HCT116 (cell line): ENCODE measurements around the gene SNTG2.

Experiments
- CTCF ChIP-seq, 3 experiments: fragments of 200-600 bp in 1 of 3; sonication (generic) in 1 of 3; IDR thresholded peaks in 2 of 3; conservative IDR thresholded peaks in 1 of 3; 2 replicates each; pipeline ENCODE4 v1.5.1; 2012 to 2017; ENCODE audit warnings: low read depth in 2 of 3, low read length in 2 of 3, antibody characterized with exemption in 1 of 3, borderline replicate concordance in 1 of 3, control low read depth in 1 of 3, mild to moderate bottlenecking in 1 of 3, mixed read lengths in 1 of 3, mixed run types in 1 of 3, moderate library complexity in 1 of 3; ENCODE audit not compliant: insufficient read depth in 1 of 3
- EGR1 ChIP-seq: IDR thresholded peaks from 2 replicates; pipeline ENCODE4 v1.6.1; 2012; ENCODE audit warnings: low read depth
- MAX ChIP-seq: IDR thresholded peaks from 2 replicates; pipeline ENCODE4 v1.6.1; 2012
- POLR2AphosphoS5 ChIP-seq: IDR thresholded peaks from 2 replicates; pipeline ENCODE4 v1.6.1; 2011; ENCODE audit warnings: mild to moderate bottlenecking, low read depth, low read length, moderate library complexity
- REST ChIP-seq: IDR thresholded peaks from 2 replicates; pipeline ENCODE4 v1.6.1; 2012; ENCODE audit warnings: low read depth
- SIN3A ChIP-seq: IDR thresholded peaks from 2 replicates; pipeline ENCODE4 v1.6.1; 2012; ENCODE audit warnings: low read depth
- YY1 ChIP-seq: IDR thresholded peaks from 2 replicates; pipeline ENCODE4 v1.6.1; 2011; ENCODE audit warnings: low read length, low read depth, moderate library complexity, mild to moderate bottlenecking; ENCODE audit not compliant: insufficient replicate concordance; ENCODE audit errors: extremely low read depth

GRCh38 chr2:1183300-1183699 is 232.7 kb downstream of the SNTG2 start:
- no peak for TF ChIP-seq SIN3A
- TF ChIP-seq EGR1 = no peak
- peak; percentile 79 for TF ChIP-seq MAX
- no peak for TF ChIP-seq CTCF (IDR thresholded peaks at IDR 0.05 in 2 of 3, conservative IDR thresholded peaks at IDR 0.05 in 1 of 3; ENCODE audit: borderline replicate concordance in 1 of 3, insufficient read depth in 1 of 3, low read depth in 2 of 3, low read length in 2 of 3)
- TF ChIP-seq REST = no peak
- no peak for TF ChIP-seq POLR2AphosphoS5
- TF ChIP-seq YY1 = no peak
